A549 (cell line): ENCODE results near the gene PCTP. TPM values are rescaled to one million over a fixed set of nuclear protein-coding genes. Genes with fewer than 3 reads are reported as not detected.

ENCODE experiments used
- ATAC-seq, 2 experiments: fragments of 200-7000 bp in 1 of 2; fragments of >200 bp in 1 of 2; cut with Nextera tagmentation in 1 of 2; cut with Tn5 transposase in 1 of 2; 3 replicates each; pipeline versions ENCODE4 v1.8.0 to v1.9.1; 2018 to 2020; ENCODE audit warnings: mild to moderate bottlenecking in 1 of 2, moderate library complexity in 1 of 2
- CTCF ChIA-PET: fragments of 300-600 bp; sonication (Branson Sonifier 250); formaldehyde crosslinking; extraction: SDS; loops from one replicate; lab custom pipeline; 2021; ENCODE audit warnings: antibody characterized with exemption, inconsistent platforms; lab: Yijun Ruan, JAX
- POLR2A ChIA-PET: fragments of 350-600 bp; formaldehyde crosslinking; extraction: SDS; loops from one replicate; lab custom pipeline; 2021; ENCODE audit warnings: antibody characterized with exemption, inconsistent platforms; lab: Yijun Ruan, JAX
- DNase-seq, 2 experiments: peaks; one replicate each; pipeline versions ENCODE4 v3.0.0 to v3.0.0-alpha.2; 2011 to 2016; ENCODE audit warnings: low read depth in 1 of 2, low spot score in 1 of 2
- FAIRE-seq: peaks from 2 replicates; lab custom pipeline; 2011; peaks lifted over from hg19 to GRCh38; lab: Jason Lieb, UNC
- H3K27ac ChIP-seq, 2 experiments: fragments of >200 bp; sonication (Bioruptor Twin); formaldehyde crosslinking; 3 replicates each; pipeline ENCODE4 v1.5.1; 2016 to 2017
- H3K4me1 ChIP-seq: fragments of >200 bp; sonication (Bioruptor Twin); formaldehyde crosslinking; 3 replicates; pipeline ENCODE4 v1.6.1; 2016
- H3K4me2 ChIP-seq: fragments of >200 bp; sonication (Bioruptor Twin); formaldehyde crosslinking; 3 replicates; pipeline ENCODE4 v1.6.1; 2016
- H3K4me3 ChIP-seq: fragments of >200 bp; sonication (Bioruptor Twin); formaldehyde crosslinking; 3 replicates; pipeline ENCODE4 v1.5.1; 2016
- H3K9me3 ChIP-seq: fragments of >200 bp; sonication (Bioruptor Twin); formaldehyde crosslinking; 3 replicates; pipeline ENCODE4 v1.6.1; 2016
- CEBPB ChIP-seq, 2 experiments: fragments of >200 bp in 1 of 2; sonication (Bioruptor Twin) in 1 of 2; formaldehyde crosslinking in 1 of 2; IDR thresholded peaks; 2 replicates each; pipeline ENCODE4 v1.6.1; 2012 to 2016
- CHD2 ChIP-seq: fragments of 150-350 bp; IDR thresholded peaks from 2 replicates; pipeline ENCODE4 v1.6.1; 2014; ENCODE audit warnings: low read length; ENCODE audit not compliant: partially characterized antibody
- CHD4 ChIP-seq: fragments of 200-600 bp; sonication (generic); IDR thresholded peaks from 2 replicates; pipeline ENCODE4 v1.6.1; 2016; ENCODE audit warnings: antibody characterized with exemption, mild to moderate bottlenecking, borderline replicate concordance
- EHMT2 ChIP-seq: fragments of 200-600 bp; sonication (generic); IDR thresholded peaks from 2 replicates; pipeline ENCODE4 v1.6.1; 2016; ENCODE audit warnings: antibody characterized with exemption, low read depth, mild to moderate bottlenecking, moderate library complexity
- FOSL2 ChIP-seq, 2 experiments: fragments of 450-650 bp in 1 of 2; fragments of >200 bp in 1 of 2; sonication (Bioruptor Twin) in 1 of 2; formaldehyde crosslinking; IDR thresholded peaks; 2 replicates each; pipeline versions ENCODE4 v1.5.0 to v1.6.1; 2016 to 2020; ENCODE audit warnings: mild to moderate bottlenecking in 1 of 2, moderate library complexity in 1 of 2
- FOXS1 ChIP-seq: fragments of 250-450 bp; sonication (Bioruptor Pico); IDR thresholded peaks from 2 replicates; pipeline ENCODE4 v1.5.0; 2020; ENCODE audit warnings: mild to moderate bottlenecking, moderate library complexity
- GATA3 ChIP-seq: IDR thresholded peaks from 2 replicates; pipeline ENCODE4 v1.6.1; 2012; ENCODE audit warnings: borderline replicate concordance
- MAFK ChIP-seq: fragments of 450-650 bp; IDR thresholded peaks from 2 replicates; pipeline ENCODE4 v1.6.1; 2014; ENCODE audit not compliant: partially characterized antibody
- MYC ChIP-seq: IDR thresholded peaks from 2 replicates; pipeline ENCODE4 v1.6.1; 2012; ENCODE audit warnings: mild to moderate bottlenecking, inconsistent platforms, low read length, improper control_type of control experiment, borderline replicate concordance
- NPAS2 ChIP-seq: fragments of 250-450 bp; sonication (Bioruptor Pico); IDR thresholded peaks from 2 replicates; pipeline ENCODE4 v1.8.0; 2022; ENCODE audit warnings: mild to moderate bottlenecking, moderate library complexity, borderline replicate concordance
- PHF8 ChIP-seq: fragments of 200-600 bp; sonication (generic); IDR thresholded peaks from 2 replicates; pipeline ENCODE4 v1.6.1; 2016; ENCODE audit warnings: low read depth, mild to moderate bottlenecking, antibody characterized with exemption, moderate library complexity, borderline replicate concordance
- POLR2A ChIP-seq: IDR thresholded peaks from 2 replicates; pipeline ENCODE4 v1.6.1; 2012; ENCODE audit warnings: mild to moderate bottlenecking, low read length
- RAD21 ChIP-seq, 2 experiments: fragments of >200 bp in 1 of 2; sonication (Bioruptor Twin) in 1 of 2; formaldehyde crosslinking in 1 of 2; IDR thresholded peaks in 1 of 2; conservative IDR thresholded peaks in 1 of 2; 2 replicates in 1 of 2; 3 replicates in 1 of 2; pipeline ENCODE4 v1.6.1; 2012 to 2018; ENCODE audit warnings: inconsistent platforms in 1 of 2
- ZFP36 ChIP-seq: fragments of 450-650 bp; IDR thresholded peaks from 2 replicates; pipeline ENCODE4 v1.6.1; 2014; ENCODE audit warnings: borderline replicate concordance; ENCODE audit not compliant: partially characterized antibody
- ZNF302 ChIP-seq: fragments of 250-450 bp; sonication (Bioruptor Pico); IDR thresholded peaks from 2 replicates; pipeline ENCODE4 v1.9.0; 2021; ENCODE audit warnings: inconsistent platforms, mild to moderate bottlenecking, moderate library complexity
- WGBS: methylation state at CpG from one replicate; pipeline ENCODE4 v1.1.6; 2017; ENCODE audit errors: missing lambda C conversion rate; 5-methylcytosine and 5-hydroxymethylcytosine counted together
- polyA plus RNA-seq, 4 experiments: library from polyadenylated mRNA; depleted of rRNA in 3 of 4; stranded (reverse); fragments of >200 nt; fragmentation: RNase III in 1 of 4; extraction: RNeasy Plus Mini Kit Qiagen cat#74134 plus additional on column Dnase treatment in 1 of 4; gene quantifications; 2 replicates in 3 of 4; 3 replicates in 1 of 4; pipeline ENCODE4 v1.2.3, GENCODE V29; 2011 to 2017
- TF ChIP-seq, protein P1 (sequence below): IDR thresholded peaks from 2 replicates; pipeline ENCODE4 v1.6.1; 2012; ENCODE audit warnings: low read depth, borderline replicate concordance
- TF ChIP-seq, protein P2 (sequence below): IDR thresholded peaks from 2 replicates; pipeline ENCODE4 v1.6.1; 2012

The PCTP gene
- polyA plus RNA-seq, 2 of the 4 experiments (the other 2 are of a cell fraction) = 17.1 to 31.5 TPM

DNA sequence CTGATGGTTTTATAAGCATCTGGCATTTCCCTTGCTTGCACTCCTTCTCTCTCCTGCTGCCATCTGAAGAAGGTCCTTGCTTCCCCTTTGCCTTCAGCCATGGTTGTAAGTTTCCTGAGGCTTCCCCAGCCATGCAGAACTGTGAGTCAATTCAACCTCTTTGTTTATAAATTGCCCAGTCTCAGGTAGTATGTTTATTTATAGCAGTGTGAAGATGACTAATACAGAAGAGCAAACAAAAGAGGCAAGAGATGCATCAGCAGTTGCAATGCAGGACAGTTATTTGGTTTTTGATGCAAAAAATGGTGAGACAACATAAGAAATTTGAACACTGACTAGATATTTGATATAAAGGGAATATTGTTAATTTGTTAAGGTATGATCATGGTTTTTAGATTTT, 45.0 kb upstream of the PCTP start:
- DNase-seq = peak; percentile 16 to 48
- Histone ChIP-seq H3K27ac (no peak overlapping the region), H3K4me2 (peak overlapping the region; percentile 49), H3K4me1 (peaks cover 15% of the 10 kb centered on the region), H3K4me3 (no peak overlapping the region), H3K9me3 (no peaks in the 10 kb centered on the region)
- ATAC-seq = peak; percentile 76 to 79; a peak in 5 of 6 replicates
- peak; percentile 76 for FAIRE-seq
- TF ChIP-seq RAD21 (conservative IDR thresholded peaks at IDR 0.05 in 1 of 2, IDR thresholded peaks at IDR 0.05 in 1 of 2) = no peak
- TF ChIP-seq FOSL2 (IDR thresholded peaks at IDR 0.05) = peak; percentile 76
- peak; percentile 82 for TF ChIP-seq FOSL2 (CRISPR knock-in tag; IDR thresholded peaks at IDR 0.05)
- TF ChIP-seq MAFK = peak; percentile 25
- peak; percentile 10 to 22; a peak in 1 of 4 replicates for TF ChIP-seq CEBPB (IDR thresholded peaks at IDR 0.05)
- ChIA-PET CTCF (interaction anchor here (4.6 kb wide), 1 partner anchor 13 kb away, joined by 22 read pairs; no protein-coding TSS in a partner anchor), POLR2A (no interaction called here)

DNA sequence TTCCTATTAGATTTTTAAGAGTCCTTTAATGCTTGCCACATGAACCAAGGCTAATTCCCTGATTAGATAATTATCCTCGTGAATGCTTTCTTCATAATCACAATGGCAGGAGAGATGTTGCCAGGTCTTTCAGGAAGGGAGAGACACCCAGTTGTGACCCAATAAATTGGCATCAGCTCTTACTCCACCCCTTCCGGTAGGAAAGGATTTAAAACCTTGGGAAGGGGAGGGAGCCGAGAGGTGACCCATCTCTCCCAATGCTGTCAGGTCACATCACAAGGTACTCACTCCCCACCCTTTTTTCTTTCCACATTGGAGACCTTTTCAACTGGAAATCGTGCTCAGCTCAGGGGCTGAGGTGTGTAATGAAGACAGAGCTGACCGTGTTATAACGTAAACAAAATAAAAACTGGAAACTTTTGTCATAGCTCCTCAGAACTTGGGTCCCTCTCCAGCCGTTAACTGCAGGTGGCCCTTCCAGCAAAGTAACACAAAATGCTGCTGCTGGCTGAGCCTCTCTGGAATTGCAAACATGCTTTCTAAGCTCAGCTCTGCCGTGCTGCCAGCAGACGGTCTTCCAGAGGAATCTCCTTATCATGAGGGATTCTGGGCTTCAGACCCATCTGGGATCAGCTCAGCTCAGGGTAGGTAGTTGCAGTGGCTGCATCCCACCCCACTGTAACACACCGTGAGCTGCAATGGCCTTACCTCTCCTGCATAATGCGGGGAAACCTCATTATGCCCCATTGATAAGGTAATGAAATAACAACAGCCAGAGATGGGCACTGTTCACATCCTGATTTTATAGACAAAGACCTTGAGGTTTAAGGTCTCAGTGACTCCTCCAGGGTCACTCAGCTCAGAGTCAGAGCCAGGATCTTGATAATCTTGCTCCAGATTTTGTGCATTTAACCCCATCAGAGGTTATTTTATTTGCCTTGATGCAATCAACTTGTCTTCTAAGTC, 43.8 kb upstream of the PCTP start:
- no peak overlapping the region for H3K27ac ChIP-seq
- TF ChIP-seq GATA3 (no peak), POLR2A (no peak), CHD4 (no peak), PHF8 (no peak), FOXS1 (CRISPR knock-in tag) (no peak), MYC (no peak), ZFP36 (no peak), CHD2 (no peak)
- TF ChIP-seq, protein P1, sequence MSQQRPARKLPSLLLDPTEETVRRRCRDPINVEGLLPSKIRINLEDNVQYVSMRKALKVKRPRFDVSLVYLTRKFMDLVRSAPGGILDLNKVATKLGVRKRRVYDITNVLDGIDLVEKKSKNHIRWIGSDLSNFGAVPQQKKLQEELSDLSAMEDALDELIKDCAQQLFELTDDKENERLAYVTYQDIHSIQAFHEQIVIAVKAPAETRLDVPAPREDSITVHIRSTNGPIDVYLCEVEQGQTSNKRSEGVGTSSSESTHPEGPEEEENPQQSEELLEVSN = no peak
- H3K4me2 ChIP-seq = no peak overlapping the region
- ChIA-PET CTCF (interaction anchor here (1.0 to 4.3 kb wide), 6 partner anchors 9 to 181 kb away, joined by 3 to 36 read pairs (median 6); partner anchors contain the start of gene TMEM100), POLR2A (no interaction called here)
- peaks cover 15% of the 10 kb centered on the region for H3K4me1 ChIP-seq
- no peak overlapping the region for H3K4me3 ChIP-seq
- H3K9me3 ChIP-seq = no peaks in the 10 kb centered on the region
- FAIRE-seq (peak; percentile 23), ATAC-seq (no peak), DNase-seq (no peak)
- 65% methylated on average over 11 of the region's 11 CpGs for WGBS

DNA sequence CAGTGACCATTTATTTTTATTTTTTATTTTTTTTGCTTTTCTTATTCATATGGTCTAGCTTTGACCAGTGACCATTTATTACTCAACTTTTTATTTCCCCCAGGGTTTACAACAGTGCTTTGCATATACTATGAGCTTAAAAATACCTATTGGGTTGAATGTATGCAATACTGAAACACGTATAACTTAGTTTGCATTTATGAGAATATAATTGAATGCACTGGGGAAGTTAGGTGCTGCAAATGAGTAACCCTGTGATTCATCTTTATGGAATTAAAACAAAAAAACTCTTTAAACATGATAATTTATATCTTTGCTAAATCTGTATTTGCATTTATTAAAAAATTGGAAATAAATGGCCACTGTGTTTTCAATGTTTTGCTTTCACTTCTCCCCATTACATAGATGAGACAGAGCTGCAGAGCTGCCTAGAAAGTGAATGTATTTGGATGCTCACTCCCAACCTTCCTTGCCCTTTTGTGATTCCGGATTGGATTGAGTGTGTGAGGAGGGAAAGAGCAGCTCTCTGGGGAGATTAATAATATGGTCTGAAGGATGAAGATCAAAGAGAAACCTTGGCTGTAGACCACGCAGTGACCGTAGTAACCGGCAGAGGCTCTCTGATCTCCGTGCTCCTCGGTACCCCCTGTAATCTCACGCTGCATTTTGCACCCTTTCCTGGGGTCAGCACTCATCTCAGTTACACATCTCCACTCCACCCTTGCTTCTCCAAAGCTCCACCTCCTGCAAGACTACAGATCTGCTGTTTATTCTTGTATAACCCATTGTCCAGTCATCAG, 42.5 kb upstream of the PCTP start:
- Histone ChIP-seq H3K4me3 (no peak overlapping the region), H3K9me3 (no peaks in the 10 kb centered on the region), H3K27ac (no peak overlapping the region), H3K4me2 (no peak overlapping the region), H3K4me1 (peaks cover 15% of the 10 kb centered on the region)
- DNase-seq (no peak), ATAC-seq (no peak), FAIRE-seq (no peak)
- POLR2A ChIA-PET = no interaction called here
- WGBS = 51% methylated on average over 8 of the region's 8 CpGs
- no peak for TF ChIP-seq CHD2
- no peak for TF ChIP-seq EHMT2
- TF ChIP-seq NPAS2 (CRISPR knock-in tag) = no peak
- TF ChIP-seq, protein P2, sequence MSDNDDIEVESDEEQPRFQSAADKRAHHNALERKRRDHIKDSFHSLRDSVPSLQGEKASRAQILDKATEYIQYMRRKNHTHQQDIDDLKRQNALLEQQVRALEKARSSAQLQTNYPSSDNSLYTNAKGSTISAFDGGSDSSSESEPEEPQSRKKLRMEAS = no peak
- TF ChIP-seq ZNF302 = no peak
- CTCF ChIA-PET = interaction anchor here (1.1 to 4.3 kb wide), 4 partner anchors 10 to 182 kb away, joined by 5 to 36 read pairs (median 10); partner anchors contain the start of gene TMEM100
